Neural cell (in vitro differentiated cells): Measurements from ENCODE around the gene GALNT12. TPM values are rescaled to one million over a fixed set of nuclear protein-coding genes. Genes with fewer than 3 reads are reported as not detected.

Source experiments
- H2AFZ ChIP-seq: fragments of 200-600, 300-800 bp; sonication (generic), shearing (Covaris generic); 2 replicates; pipeline ENCODE4 v1.6.0; 2014; ENCODE audit warnings: low read depth, mild to moderate bottlenecking, antibody characterized with exemption, low read length, moderate library complexity
- H3F3A ChIP-seq: fragments of 200-600 bp; shearing (Covaris generic); 2 replicates; pipeline ENCODE4 v1.6.1; 2016; ENCODE audit warnings: mild to moderate bottlenecking, moderate library complexity, mixed read lengths, antibody characterized with exemption, low read length; ENCODE audit not compliant: insufficient read depth, poor library complexity, severe bottlenecking
- H3K27ac ChIP-seq: fragments of 200-600, 300-800 bp; sonication (generic), shearing (Covaris generic); 2 replicates; pipeline ENCODE4 v1.5.1; 2014; ENCODE audit warnings: mild to moderate bottlenecking, low read length, moderate library complexity
- H3K27me3 ChIP-seq: fragments of 300-800, 200-600 bp; sonication (generic), shearing (Covaris generic); 2 replicates; pipeline ENCODE4 v1.6.0; 2014; ENCODE audit warnings: mild to moderate bottlenecking, low read depth, low read length, moderate library complexity; ENCODE audit not compliant: insufficient read depth
- H3K36me3 ChIP-seq: fragments of 300-800, 200-600 bp; sonication (generic), shearing (Covaris generic); 2 replicates; pipeline ENCODE4 v1.5.1; 2014; ENCODE audit warnings: mild to moderate bottlenecking, antibody characterized with exemption, low read length, moderate library complexity; ENCODE audit not compliant: insufficient read depth
- H3K4me2 ChIP-seq: fragments of 300-800, 200-600 bp; sonication (generic), shearing (Covaris generic); 2 replicates; pipeline ENCODE4 v1.6.0; 2014; ENCODE audit warnings: mild to moderate bottlenecking, low read length
- H3K4me3 ChIP-seq: fragments of 300-800, 200-600 bp; sonication (generic), shearing (Covaris generic); 2 replicates; pipeline ENCODE4 v1.5.1; 2014; ENCODE audit warnings: mild to moderate bottlenecking, low read length, moderate library complexity
- H3K79me2 ChIP-seq: fragments of 200-600 bp; shearing (Covaris generic); replicated peaks from 2 replicates; pipeline ENCODE4 v1.6.0; 2014; ENCODE audit warnings: mild to moderate bottlenecking, low read length, moderate library complexity; ENCODE audit not compliant: insufficient read depth
- H3K9ac ChIP-seq: fragments of 300-800, 200-600 bp; sonication (generic), shearing (Covaris generic); 2 replicates; pipeline ENCODE4 v1.6.1; 2016; ENCODE audit warnings: mild to moderate bottlenecking, low read length, mixed read lengths
- H3K9me2 ChIP-seq: fragments of 200-600 bp; shearing (Covaris generic); 2 replicates; pipeline ENCODE4 v1.6.1; 2016; ENCODE audit warnings: mild to moderate bottlenecking, low read length, mixed read lengths; ENCODE audit not compliant: insufficient read depth
- H3K9me3 ChIP-seq: fragments of 200-600, 300-800 bp; sonication (generic), shearing (Covaris generic); 2 replicates; pipeline ENCODE4 v1.6.1; 2016; ENCODE audit warnings: mild to moderate bottlenecking, mixed run types, low read length, moderate library complexity, mixed read lengths
- H4K20me1 ChIP-seq: fragments of 200-600 bp; shearing (Covaris generic); 2 replicates; pipeline ENCODE4 v1.6.1; 2016; ENCODE audit warnings: mild to moderate bottlenecking, mixed run types; ENCODE audit not compliant: insufficient read depth
- EP300 ChIP-seq: fragments of 450-650 bp; conservative IDR thresholded peaks from 2 replicates; pipeline ENCODE4 v1.6.1; 2014; ENCODE audit warnings: antibody characterized with exemption, mild to moderate bottlenecking, moderate library complexity; ENCODE audit not compliant: poor library complexity, severe bottlenecking
- EZH2 ChIP-seq: fragments of 200-600, 300-800 bp; shearing (Covaris generic), sonication (generic); IDR thresholded peaks from 2 replicates; pipeline ENCODE4 v1.6.1; 2014; ENCODE audit warnings: antibody characterized with exemption, low read length, borderline replicate concordance, mild to moderate bottlenecking; ENCODE audit not compliant: insufficient read depth, poor library complexity, severe bottlenecking
- MXI1 ChIP-seq: fragments of 450-650 bp; conservative IDR thresholded peaks from 2 replicates; pipeline ENCODE4 v1.6.1; 2014; ENCODE audit warnings: antibody characterized with exemption, mild to moderate bottlenecking; ENCODE audit not compliant: poor library complexity, severe bottlenecking
- POLR2AphosphoS5 ChIP-seq: IDR thresholded peaks from 2 replicates; pipeline ENCODE4 v1.6.1; 2012
- RAD21 ChIP-seq: fragments of 450-650 bp; conservative IDR thresholded peaks from 2 replicates; pipeline ENCODE4 v1.6.1; 2014; ENCODE audit warnings: antibody characterized with exemption, mild to moderate bottlenecking, moderate library complexity
- SMC3 ChIP-seq: fragments of 450-650 bp; conservative IDR thresholded peaks from 2 replicates; pipeline ENCODE4 v1.6.1; 2014; ENCODE audit warnings: antibody characterized with exemption, mild to moderate bottlenecking, moderate library complexity; ENCODE audit not compliant: poor library complexity
- TAF1 ChIP-seq: IDR thresholded peaks from 2 replicates; pipeline ENCODE4 v1.6.1; 2012; ENCODE audit warnings: low read depth
- polyA plus RNA-seq: library from polyadenylated mRNA; depleted of rRNA; stranded (reverse); fragments of >200 nt; gene quantifications from 2 replicates; pipeline ENCODE4 v1.2.3, GENCODE V29; 2014
- TF ChIP-seq, protein P1 (sequence below): IDR thresholded peaks from 2 replicates; pipeline ENCODE4 v1.6.1; 2012; ENCODE audit warnings: borderline replicate concordance
- TF ChIP-seq, protein P2 (sequence below): fragments of 450-650 bp; IDR thresholded peaks from 2 replicates; pipeline ENCODE4 v1.5.1; 2014; ENCODE audit warnings: antibody characterized with exemption, mild to moderate bottlenecking, moderate library complexity; ENCODE audit not compliant: poor library complexity, severe bottlenecking

Gene GALNT12
- polyA plus RNA-seq, 1 donor from 2014 or later: 8.4 TPM

DNA sequence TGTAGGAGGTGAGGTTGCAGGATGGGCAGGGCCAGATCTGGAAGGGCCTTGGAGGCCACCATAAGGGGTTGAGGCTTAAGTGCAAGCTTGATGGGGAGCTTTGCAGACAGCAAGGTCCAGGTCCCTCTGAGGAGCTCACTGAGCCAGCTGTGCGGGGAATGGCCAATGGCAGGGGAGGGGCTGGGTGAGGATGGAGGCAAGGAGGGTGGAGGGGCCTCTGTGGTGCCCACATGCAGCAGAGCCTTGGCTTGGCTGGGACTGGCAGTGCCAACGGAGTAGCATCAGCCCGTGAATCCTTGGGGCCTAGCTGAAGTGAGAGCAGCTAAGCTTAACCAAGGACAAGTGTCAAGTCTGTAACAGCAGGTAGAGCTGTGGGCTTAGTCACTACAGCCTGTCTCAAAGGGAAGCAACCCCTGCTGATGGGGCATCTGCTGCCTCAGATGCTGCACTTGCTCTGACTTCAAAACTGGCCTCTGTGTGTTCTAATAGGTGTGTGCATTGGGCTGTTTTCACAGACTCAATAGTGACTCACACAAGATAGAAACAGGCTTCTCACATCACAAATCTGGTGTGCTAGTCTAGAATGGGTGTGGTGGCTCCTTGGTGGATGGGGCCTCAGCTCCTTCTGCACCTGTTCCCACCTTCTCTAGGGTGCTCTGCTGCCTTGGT lies 16.3 kb downstream of the GALNT12 start:
- Histone ChIP-seq H3K4me3 (no peak overlapping the region), H3K79me2 (no peaks in the 10 kb centered on the region), H4K20me1 (no peaks in the 10 kb centered on the region), H3K9me2 (no peaks in the 10 kb centered on the region), H3K4me2 (no peak overlapping the region), H3K9me3 (no peaks in the 10 kb centered on the region), H2AFZ (no peak overlapping the region), H3K9ac (no peak overlapping the region), H3K27ac (no peak overlapping the region), H3K27me3 (no peaks in the 10 kb centered on the region), H3K36me3 (no peaks in the 10 kb centered on the region), H3F3A (no peaks in the 10 kb centered on the region)
- TF ChIP-seq, protein P1, sequence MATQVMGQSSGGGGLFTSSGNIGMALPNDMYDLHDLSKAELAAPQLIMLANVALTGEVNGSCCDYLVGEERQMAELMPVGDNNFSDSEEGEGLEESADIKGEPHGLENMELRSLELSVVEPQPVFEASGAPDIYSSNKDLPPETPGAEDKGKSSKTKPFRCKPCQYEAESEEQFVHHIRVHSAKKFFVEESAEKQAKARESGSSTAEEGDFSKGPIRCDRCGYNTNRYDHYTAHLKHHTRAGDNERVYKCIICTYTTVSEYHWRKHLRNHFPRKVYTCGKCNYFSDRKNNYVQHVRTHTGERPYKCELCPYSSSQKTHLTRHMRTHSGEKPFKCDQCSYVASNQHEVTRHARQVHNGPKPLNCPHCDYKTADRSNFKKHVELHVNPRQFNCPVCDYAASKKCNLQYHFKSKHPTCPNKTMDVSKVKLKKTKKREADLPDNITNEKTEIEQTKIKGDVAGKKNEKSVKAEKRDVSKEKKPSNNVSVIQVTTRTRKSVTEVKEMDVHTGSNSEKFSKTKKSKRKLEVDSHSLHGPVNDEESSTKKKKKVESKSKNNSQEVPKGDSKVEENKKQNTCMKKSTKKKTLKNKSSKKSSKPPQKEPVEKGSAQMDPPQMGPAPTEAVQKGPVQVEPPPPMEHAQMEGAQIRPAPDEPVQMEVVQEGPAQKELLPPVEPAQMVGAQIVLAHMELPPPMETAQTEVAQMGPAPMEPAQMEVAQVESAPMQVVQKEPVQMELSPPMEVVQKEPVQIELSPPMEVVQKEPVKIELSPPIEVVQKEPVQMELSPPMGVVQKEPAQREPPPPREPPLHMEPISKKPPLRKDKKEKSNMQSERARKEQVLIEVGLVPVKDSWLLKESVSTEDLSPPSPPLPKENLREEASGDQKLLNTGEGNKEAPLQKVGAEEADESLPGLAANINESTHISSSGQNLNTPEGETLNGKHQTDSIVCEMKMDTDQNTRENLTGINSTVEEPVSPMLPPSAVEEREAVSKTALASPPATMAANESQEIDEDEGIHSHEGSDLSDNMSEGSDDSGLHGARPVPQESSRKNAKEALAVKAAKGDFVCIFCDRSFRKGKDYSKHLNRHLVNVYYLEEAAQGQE: no peak
- TF ChIP-seq SMC3 (no peak), EZH2 (no peak), POLR2AphosphoS5 (no peak), MXI1 (no peak), EP300 (no peak), RAD21 (no peak), TAF1 (no peak)
- TF ChIP-seq, protein P2, sequence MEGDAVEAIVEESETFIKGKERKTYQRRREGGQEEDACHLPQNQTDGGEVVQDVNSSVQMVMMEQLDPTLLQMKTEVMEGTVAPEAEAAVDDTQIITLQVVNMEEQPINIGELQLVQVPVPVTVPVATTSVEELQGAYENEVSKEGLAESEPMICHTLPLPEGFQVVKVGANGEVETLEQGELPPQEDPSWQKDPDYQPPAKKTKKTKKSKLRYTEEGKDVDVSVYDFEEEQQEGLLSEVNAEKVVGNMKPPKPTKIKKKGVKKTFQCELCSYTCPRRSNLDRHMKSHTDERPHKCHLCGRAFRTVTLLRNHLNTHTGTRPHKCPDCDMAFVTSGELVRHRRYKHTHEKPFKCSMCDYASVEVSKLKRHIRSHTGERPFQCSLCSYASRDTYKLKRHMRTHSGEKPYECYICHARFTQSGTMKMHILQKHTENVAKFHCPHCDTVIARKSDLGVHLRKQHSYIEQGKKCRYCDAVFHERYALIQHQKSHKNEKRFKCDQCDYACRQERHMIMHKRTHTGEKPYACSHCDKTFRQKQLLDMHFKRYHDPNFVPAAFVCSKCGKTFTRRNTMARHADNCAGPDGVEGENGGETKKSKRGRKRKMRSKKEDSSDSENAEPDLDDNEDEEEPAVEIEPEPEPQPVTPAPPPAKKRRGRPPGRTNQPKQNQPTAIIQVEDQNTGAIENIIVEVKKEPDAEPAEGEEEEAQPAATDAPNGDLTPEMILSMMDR: no peak

DNA sequence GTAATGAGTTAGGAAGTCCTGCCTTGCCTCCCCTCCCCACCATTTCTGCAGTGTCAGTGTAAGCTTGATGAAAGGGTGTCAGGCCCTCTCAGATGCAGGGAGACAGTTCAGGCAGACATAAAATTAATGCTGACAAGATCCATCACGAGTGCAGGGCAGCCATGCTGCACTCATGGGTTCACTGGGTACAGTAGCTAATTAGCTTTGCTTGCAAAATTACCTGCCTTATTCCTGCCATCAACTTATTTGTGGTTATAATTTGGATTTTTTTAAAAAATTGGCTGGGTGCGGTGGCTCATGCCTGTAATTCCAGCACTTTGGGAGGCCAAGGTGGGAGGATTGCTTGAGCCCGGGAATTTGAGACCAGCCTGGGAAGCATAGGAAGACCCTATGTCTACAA lies 17.9 kb downstream of the GALNT12 start:
- H3K4me2 ChIP-seq: no peak overlapping the region
- H3K9me3 ChIP-seq: no peaks in the 10 kb centered on the region
- no peaks in the 10 kb centered on the region for H4K20me1 ChIP-seq
- H3K36me3 ChIP-seq: no peaks in the 10 kb centered on the region
- no peaks in the 10 kb centered on the region for H3K27me3 ChIP-seq
- no peaks in the 10 kb centered on the region for H3K9me2 ChIP-seq
- H3K27ac ChIP-seq: no peak overlapping the region
- H3F3A ChIP-seq: no peaks in the 10 kb centered on the region
- H2AFZ ChIP-seq: no peak overlapping the region
- peak; percentile 50 for TF ChIP-seq EP300
- TF ChIP-seq MXI1: no peak
- H3K9ac ChIP-seq: no peak overlapping the region
- no peaks in the 10 kb centered on the region for H3K79me2 ChIP-seq
- H3K4me3 ChIP-seq: no peak overlapping the region

DNA sequence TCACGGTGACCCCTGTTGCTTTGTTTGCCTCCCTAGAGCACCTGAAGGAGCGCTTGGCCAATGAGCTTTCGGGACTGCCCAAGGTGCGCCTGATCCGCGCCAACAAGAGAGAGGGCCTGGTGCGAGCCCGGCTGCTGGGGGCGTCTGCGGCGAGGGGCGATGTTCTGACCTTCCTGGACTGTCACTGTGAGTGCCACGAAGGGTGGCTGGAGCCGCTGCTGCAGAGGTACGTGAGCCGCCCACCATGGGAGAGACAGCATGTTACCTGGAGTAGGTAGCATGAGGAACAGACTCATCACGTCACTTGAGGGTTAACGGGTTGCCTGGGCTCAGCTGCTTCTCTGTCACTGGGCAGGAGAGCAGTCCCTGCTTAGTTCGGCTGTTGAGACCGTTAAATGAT lies 19.2 kb downstream of the GALNT12 start:
- Histone ChIP-seq H3K4me3 (no peak overlapping the region), H3K36me3 (no peaks in the 10 kb centered on the region), H3K79me2 (no peaks in the 10 kb centered on the region), H3K9me3 (no peaks in the 10 kb centered on the region), H3K9me2 (no peaks in the 10 kb centered on the region), H3K27ac (no peak overlapping the region), H3K4me2 (no peak overlapping the region), H3K27me3 (no peaks in the 10 kb centered on the region), H3K9ac (no peak overlapping the region), H3F3A (no peaks in the 10 kb centered on the region), H2AFZ (no peak overlapping the region), H4K20me1 (no peaks in the 10 kb centered on the region)
- TF ChIP-seq, protein P1: no peak
- TF ChIP-seq RAD21 (no peak), TAF1 (no peak)
